Activated CD4-positive, CD25-positive, alpha-beta regulatory T cell treated with anti-CD3 and anti-CD28 coated beads, Interleukin-2, amount 50 U/mL, for 16 hours (primary cell): ENCODE measurements around the gene TADA3.
A peak's percentile ranks its signal among the peaks of the same experiment; 100 is the strongest.
"Not testable (repeated sequence)": the region's sequence is repeated elsewhere in the genome, so short reads cannot be mapped to it uniquely, and the experiment has no call there.

Experiments
- DNase-seq: peaks from one replicate; pipeline ENCODE4 v3.0.0-alpha.2; 2020; ENCODE audit warnings: low read depth, low spot score

The TADA3 gene

DNA sequence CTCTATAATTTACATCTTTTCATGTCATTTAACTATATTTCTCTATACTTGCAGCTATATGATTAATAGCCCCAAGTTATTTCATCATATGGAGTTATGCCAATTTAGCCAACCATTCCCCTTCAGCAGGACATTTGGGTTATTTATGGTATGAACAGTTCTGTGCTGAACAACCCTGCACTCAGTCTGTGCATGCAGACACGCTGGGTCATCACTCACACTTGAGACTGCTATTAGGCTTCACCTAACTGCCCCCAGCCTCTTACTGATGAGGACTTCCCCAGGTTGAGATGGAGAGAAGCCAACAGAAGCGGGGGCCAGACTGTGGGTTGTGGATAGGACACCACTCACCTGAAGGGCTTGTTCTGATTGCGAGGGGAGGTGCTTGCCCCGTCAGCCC is 7.3 kb downstream of the TADA3 start:
- DNase-seq: no peak

DNA sequence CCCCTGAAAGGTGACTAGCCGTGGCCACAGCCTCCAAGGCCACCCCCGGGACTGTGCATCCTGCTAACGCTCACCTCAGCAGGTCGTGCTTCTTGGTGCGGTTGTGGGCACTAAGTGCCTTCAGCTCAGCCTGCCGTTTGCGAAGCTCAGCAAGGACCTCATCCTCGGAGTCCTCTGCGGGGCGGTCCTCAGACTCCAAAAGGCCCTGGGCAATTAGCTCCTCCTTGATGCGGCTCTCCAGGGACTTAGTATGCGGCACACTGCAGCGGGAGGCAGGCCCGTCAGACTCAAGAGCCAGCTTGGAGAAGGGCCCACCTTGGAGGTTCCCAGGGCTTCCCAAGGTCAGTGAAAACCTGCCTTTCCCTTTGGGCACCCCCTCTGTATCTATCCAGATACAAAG is 8.3 kb downstream of the TADA3 start:
- no peak for DNase-seq

DNA sequence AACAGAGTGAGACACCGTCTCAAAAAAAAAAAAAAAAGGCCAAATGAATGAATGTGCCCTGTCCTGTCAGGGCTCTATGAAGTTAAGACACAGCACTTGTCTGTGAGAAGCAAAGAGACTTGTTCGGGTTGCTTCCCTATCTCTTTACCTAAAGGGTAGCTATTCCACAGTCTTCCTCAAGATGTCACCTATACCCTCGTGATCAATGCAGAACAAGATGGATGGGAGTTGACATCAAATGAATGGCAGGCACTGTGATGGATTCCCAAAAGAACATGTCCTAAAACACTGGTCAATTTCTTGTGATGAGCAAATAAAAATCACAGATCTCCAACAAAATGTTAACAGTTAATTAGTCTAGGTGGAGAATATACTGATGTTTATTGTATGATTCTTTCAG is 9.5 kb downstream of the TADA3 start:
- DNase-seq: no peak

DNA sequence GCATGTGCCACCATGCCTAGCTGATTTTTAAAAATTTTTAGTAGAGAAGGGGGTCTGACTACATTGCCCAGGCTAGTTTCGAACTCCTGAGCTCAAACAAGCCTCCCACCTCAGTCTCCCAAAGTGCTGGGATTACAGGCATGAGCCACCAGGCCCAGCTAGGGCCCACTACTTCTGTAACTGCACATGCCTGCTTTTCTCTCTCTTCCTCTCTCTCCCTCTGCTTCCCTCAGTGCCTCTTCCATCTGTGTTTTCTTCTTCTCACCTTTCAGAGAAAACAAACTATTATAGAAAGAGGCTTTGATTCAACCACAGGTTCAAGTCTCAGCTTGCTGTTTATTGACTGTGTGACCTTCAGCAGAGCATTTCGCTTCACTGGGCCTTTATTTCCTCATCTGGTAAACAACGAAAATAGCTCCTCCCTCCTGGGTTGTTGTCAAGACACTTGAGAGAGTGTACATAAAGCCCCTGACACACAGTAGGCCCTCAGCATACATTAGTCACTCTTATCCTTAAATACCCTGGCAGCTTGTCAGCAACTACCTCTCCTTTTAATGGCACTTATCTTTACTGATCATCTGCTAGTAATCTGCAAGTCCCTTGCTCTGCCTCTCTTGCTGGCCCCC is 10.2 kb downstream of the TADA3 start:
- no peak for DNase-seq

DNA sequence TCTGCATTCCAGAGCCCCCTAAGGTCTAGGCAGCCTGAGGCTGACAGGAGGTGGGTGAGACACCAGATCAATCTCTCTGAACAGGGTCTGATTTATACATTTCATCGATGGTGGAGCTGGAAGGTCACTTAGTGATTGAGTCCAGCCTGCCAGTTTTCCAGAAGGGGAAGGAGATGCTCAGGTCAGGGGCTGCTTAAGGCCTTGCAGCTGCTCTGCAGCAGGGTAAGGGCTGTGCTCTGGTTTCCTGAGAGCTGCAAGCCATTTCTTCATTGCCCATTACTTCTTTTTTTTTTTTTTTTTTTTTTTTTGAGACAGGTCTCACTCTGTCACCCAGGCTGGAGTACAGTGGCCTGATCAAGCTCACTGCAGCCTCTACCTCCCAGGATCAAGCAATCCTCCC is 10.7 kb downstream of the TADA3 start:
- DNase-seq: no peak

DNA sequence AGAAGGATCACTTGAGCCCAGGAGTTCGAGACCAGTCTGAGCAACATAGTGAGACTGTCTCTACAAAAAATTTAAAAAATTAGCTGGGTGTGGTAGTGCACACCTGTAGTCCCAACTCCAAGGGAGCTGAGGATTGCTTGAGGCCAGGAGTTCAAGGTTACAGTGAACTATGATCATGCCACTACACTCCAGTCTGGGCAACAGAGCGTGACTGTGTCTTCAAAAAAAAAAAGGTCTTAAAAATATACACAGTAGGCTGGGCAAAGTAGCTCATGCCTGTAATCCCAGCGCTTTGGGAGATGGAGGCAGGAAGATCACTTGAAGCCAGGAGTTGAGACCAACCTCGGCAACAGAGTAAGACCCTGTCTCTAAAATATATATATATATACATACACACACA is 11.4 kb downstream of the TADA3 start:
- no peak for DNase-seq

DNA sequence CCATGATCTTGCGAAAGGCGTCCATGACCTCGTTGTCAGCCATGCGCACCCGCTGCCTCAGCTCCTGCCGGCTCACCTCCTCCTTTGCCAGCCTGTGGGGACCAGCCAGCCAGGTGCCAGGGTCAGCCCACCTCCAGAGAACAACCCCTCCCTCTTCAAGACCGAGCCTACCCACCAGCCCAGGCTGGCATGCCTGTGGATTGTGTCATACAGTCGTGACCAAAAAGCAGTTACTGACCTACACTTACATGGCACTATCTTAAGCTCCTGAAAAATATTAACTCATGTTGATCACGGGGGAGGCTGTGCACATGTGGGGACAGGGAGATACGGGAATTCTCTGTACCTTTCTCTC is 11.8 kb downstream of the TADA3 start:
- DNase-seq: no peak

DNA sequence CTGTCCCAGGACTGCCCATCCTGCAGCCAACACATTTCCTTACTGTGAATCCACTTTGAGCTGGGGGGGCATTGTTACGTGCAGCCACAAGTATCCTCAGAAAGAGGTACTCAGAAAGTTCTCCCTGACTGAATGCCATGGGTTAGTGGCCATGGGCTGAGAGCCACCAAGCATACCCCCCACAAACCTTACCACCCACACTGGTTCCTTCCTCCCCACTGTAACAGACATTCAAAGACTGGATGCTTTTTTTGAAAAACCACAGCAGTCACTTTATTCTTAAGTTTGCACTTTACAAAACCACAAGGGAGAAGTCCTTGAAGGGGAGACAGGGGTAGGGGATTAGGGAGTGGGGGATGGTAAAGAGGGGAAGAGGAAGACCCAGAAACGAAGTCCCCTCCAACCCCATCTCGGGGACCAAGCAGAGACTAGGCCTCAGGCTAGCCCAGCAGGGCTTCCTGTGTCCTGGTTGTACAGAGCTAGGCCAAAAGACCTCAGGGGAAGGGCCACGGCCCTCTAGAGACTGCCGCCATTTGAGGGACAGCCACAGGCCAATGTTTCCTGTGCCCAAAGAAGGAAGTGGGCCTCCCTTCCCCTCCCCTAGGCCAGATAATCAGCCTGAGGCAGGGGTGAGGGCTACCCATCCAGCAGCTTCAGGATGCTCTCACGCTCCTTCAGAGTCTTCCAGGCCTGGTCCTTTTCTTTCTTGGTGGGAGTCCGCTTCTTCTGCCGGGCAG is 12.4 kb downstream of the TADA3 start:
- DNase-seq: no peak

DNA sequence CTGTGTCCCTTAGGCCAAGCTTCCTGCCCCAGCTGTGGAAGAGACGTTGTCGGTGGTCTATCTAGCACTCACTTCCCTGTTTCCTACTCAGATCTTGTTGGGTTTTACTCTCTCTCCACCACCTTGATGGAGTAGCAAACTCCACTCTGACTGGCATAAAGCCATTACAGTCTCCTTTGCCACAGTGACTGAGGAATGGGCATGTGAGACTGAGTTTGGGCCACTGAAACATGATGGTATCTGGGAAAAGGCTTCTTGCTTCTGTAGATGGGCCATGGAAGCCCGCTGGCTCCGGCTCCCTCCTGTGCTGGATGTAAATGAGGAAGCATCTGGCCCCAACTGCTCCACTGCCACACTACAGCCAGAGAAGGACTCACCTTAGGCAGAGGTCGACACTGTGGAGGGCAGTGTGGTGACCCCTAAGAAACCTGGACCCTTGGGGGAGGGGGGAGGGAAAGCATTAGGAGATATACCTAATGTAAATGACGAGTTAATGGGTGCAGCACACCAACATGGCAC is 13.1 kb downstream of the TADA3 start:
- no peak for DNase-seq

DNA sequence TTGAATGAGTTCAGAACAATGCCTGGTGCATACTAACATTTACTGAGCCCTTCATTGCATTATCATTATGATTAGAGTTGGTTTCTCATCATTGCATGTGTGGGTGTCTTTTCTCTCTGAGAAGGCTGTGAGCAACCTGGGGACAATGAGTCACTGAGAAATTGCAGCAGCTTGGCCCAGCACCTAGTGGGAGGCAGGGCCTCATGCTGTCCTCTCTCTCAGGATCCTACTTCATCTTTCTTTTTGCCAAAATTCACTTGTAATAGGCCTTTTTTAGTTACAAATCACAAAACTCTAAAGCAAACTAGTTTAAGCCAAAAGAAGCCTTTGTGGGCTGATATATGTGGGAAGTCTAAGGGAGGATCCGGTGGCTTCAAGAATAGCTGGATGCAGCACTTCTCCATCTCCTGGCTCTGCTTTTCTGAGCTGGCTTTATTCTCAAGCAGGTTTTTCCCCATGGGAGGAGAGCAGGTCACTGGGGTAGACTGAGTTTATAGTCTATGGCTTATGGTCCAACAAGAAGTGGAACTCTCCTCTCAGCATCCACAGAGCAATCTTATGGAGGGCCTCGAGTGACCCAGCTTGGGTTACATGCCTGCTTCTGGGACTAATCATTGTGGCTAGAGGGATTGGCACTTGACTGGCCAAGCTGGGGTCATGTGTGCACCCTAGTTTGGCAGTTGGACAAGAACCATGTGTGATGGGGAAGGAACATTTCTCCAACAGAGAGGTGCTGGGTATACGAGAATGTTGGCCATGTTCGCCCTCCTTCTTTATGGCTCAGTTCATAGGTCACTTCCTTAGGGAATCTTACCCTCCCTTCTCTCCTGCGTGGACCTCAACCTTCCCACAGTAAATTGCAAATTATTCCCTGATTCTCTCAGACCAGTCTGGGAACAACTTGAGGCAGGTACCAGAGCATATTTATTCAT is 13.9 kb downstream of the TADA3 start:
- peak; percentile 26 for DNase-seq

DNA sequence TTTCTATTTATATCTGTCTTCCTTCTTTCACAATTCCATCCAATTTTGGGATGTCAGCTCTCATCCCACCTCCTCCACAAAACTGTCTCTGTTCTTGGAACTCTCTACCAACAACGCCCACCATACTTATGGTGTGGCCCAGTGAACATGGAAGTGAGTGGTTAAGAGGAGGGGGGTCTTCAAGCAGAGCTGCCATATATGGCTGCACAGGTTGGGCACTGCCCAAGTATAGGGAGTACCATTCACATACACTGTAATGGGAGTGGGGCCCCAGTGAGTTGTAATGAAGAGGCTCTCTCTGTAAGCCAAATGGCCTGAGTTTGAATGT is 14.6 kb downstream of the TADA3 start:
- DNase-seq: no peak

DNA sequence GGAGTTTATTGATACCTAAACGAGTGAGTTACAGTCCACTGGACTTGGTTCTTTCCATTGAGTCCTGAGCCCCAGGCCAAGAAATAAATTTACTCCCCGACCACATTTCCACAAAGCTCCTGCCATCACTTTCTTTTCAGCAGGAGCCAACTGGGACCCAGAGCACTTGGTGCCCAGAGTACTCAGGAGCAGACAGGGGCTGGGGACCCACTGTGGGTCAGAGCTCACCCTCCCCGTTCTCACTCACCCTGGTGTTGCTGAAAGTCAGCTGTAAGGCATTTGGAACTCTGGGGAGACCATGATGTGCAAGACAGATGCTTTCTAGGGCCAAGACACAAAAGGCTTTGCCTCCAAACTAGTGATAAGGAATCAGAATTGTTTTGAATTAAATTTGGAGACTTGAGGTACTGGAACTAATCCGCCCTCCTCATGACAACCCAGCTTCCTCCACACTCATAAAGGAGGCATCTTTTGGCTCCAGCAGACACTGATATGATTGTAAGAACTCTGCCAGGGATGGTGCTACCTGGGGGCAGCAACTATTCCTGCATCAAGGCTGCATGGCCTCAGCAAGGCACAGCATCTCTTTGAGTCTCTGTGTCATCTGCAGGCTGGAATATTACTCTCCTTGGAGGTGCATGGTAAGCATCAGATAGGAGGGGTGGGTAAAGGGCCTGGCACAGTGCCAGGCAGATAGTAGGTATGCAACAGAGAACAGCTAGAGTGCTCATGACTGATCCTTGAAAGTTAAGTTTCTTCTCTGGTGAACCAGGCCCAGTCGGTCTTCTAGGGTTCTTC is 15.2 kb downstream of the TADA3 start:
- DNase-seq: no peak

DNA sequence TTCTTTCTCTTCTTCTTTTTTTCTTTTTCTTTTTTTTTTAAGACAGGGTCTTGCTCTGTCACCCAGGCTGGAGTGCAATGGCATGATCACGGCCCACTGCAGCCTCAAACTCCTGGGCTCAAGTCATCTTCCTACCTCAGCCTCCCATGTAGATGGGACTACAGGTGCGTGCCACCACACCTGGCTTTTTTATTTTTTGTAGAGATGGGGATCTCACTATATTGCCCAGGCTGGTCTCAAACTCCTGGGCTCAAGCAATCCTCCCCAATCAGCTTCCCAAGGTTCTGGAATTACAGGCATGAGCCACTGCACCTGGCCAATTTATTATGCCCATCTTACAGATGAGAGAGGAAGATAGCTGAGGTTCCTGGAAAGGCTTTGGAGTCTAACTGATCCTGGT is 21.3 kb downstream of the TADA3 start:
- DNase-seq: not testable (repeated sequence)

DNA sequence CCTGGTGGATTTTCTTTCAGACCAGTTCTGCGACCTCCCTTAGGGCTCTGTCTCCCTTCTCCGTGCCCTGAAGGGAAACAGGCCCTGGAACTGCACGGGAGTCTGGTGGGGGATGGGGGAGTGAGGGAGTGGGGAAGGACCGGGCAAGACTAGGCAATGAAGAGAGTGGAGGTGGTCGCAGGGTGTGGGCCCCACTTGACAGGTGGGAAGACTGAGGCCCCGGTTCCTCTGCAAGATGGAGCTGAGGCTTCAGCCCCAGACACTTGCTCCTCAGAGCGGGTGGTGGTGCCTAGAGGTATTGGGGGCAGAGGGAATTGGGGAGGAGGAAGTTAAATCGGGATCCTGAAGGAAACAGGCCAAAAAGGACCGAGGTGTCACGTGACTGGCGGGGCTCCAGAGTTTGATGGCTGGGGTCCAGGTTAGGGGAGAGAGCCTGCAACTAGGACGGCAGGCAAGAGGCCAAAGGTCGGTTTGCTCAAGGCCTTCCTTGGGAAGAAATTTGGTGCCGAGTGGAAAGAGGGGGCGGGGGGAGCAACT is 21.9 kb downstream of the TADA3 start:
- no peak for DNase-seq

DNA sequence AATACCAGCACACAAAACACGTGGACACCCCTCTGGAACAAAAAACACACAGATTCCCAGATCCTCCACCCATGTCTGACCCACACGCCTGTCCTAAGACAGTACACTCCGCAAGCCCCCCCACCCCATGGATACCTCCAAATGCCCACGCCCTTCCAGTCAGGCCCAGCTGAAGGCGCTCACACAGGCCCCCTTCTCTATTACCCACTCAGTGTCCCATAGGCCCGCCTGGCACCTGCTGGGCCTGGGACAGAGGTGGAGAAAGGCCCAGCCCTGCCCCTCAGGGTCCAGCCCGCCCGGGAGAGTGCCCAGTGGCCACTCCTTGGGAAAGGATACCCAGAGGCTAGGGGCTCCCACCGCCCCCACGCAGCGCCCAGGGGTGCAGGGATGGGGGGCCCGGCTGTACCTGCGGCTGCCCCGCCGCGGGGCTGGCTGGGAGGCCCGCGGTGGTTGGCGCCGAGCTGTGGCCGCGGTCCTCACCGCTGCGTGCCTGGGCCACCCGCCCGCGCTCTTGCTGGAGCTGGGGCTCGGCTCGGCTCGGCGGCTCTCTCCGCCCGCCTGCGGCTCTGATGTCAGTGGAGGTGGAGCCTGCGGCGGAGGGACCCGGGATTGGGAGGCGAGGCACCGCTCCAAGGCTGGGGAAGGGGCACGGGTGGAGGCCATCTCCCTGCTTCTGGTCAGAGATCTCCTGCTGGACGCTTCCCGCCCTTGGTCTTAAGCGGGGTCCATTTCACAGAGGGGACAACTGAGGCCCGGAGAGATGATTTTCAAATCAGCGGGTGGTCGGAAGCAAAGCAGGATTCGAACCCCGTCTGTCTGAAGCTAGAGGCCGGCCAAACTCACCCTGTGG is 22.6 kb downstream of the TADA3 start, which contains the start of gene CAMK1:
CAMK1 (minus strand) TSS at position 522 of the 850 bp plus-strand sequence. CDS start 2,198 bp downstream, outside the sequence.
- no peak for DNase-seq

DNA sequence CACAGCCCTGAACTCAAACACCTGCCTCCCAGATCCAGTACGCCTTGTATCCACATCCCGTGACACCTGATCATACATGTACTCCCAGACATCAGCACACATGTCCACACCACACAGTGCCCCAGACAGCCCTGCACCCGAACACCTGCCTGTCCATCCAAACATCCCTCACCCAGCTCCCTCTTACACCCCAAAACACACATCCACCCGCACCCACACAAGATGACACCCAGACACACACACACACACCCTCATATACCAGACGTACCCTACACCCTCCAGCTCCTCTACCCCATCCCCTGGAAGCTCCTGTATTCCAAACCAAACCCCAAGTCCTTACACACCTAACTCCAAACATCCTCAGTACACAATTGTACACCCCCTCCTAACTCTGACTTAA is 23.3 kb downstream of the TADA3 start:
- no peak for DNase-seq

DNA sequence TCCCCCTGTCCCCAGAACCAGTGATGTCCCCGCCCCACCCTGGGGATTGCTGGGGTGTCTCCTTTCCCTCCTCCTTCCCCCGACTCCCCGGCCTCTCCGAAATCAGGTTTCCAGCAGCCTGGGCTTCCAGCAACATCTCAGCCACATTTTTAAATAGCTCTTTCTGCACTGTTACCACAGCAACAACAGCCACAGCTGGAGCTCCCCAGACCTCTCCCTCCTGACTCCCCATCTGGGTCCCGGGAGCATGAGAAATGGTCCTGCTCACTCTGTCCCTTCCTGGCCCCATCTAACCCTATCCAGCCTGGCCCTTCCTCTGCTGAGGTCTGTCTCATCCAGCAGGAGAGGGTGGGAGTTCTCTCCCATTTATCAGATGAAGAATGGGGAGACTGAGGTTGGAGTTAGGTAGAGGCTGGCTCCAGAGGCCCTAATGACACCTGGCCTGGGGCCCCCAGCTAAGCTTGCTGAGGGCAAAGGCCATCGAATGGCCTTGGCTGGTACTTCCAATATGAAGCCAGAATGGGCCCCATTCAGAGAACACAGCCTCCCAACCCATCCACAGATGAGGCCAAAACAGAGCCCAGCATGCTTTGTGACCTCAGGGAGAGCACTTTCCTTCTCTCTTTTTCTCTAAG is 24.0 kb downstream of the TADA3 start:
- no peak for DNase-seq

DNA sequence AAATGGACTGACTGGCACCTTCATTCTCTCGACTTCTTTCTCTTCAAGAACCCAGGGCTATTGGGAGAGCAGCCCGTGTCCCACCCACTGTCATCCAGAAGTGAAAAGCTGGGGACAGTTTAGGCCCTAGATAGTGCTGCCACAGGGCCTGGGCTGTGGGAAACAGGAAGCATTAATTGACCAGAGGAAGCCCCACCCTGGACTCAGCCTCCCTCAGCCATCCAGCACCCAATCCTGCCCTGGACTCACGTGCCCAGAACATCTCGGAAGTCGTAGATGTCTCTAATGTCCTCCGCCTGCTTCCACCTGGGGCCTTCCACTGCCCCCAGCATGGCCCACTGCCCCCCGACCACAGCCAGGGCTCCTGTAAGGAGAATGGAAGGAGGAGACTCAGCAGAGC is 24.9 kb downstream of the TADA3 start:
- DNase-seq: no peak

DNA sequence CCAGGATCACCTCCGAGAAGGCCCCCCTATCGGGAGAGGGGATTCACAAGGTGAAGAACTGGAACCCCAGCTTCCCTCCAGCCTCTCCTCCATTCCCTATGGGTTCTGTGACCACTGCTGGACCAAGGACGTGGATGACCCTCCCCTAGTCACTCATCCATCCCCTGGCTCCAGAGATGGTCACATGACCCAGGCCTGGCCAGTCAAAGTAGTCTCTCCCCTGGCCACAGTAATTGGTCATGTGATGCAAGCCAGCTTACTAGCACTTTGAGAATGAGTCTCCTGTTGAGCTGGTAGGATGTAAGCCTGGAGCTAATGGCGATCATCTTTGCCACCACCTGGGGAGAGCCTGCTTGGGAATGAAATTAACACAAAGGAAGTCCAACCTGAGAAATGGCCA is 26.4 kb downstream of the TADA3 start:
- DNase-seq: no peak

DNA sequence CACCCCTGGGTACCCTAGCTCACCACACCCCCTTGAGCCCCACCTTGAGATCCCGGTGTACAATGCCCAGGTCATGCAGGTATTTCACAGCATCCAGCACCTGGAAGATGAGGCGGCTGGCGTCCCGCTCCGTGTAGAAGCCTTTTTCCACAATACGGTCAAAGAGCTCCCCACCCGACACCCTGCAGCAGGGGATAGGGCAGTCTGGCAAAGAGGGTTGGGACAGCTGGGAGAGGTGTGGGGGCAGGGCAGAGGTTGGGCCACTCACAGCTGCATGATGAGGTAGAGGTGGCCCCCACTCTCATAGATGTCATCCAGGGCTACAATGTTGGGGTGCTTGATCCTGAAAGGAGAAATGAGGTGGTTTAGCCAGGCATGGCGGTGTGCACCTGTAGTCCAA is 29.4 kb downstream of the TADA3 start:
- DNase-seq: no peak
